ENCODE results near the gene PHKA2.

Gene PHKA2

DNA sequence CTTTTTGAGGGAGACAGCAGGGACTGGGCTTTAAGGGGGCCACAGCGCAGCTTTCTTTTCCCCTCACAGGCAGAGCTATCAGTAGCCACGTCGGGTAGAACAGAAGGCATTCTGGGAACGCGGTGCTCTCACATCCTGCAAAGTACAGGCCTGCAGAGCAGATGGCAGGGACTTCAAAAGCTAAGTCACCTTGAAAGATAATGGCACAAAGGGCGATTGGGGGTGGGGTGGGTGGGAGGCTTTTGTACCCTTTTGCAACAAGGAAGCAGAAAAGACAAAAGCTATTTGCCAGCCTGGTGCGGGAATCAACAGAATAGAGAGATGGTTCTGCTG is 93.9 kb downstream of the PHKA2 start:
- Histone ChIP-seq H3K4me1 (peaks cover 8% of the 10 kb centered on the region), H3K4me3 (ENCODE audit: low read depth, low read length) (no peak overlapping the region), H3K36me3 (peaks cover 47% of the 10 kb centered on the region), H3K9me3 (no peaks in the 10 kb centered on the region), H3K27me3 (no peaks in the 10 kb centered on the region)
- TF ChIP-seq, protein P1, sequence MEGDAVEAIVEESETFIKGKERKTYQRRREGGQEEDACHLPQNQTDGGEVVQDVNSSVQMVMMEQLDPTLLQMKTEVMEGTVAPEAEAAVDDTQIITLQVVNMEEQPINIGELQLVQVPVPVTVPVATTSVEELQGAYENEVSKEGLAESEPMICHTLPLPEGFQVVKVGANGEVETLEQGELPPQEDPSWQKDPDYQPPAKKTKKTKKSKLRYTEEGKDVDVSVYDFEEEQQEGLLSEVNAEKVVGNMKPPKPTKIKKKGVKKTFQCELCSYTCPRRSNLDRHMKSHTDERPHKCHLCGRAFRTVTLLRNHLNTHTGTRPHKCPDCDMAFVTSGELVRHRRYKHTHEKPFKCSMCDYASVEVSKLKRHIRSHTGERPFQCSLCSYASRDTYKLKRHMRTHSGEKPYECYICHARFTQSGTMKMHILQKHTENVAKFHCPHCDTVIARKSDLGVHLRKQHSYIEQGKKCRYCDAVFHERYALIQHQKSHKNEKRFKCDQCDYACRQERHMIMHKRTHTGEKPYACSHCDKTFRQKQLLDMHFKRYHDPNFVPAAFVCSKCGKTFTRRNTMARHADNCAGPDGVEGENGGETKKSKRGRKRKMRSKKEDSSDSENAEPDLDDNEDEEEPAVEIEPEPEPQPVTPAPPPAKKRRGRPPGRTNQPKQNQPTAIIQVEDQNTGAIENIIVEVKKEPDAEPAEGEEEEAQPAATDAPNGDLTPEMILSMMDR (IDR thresholded peaks at IDR 0.05; ENCODE audit: low read depth, low read length) = no peak
- no peak for DNase-seq

DNA sequence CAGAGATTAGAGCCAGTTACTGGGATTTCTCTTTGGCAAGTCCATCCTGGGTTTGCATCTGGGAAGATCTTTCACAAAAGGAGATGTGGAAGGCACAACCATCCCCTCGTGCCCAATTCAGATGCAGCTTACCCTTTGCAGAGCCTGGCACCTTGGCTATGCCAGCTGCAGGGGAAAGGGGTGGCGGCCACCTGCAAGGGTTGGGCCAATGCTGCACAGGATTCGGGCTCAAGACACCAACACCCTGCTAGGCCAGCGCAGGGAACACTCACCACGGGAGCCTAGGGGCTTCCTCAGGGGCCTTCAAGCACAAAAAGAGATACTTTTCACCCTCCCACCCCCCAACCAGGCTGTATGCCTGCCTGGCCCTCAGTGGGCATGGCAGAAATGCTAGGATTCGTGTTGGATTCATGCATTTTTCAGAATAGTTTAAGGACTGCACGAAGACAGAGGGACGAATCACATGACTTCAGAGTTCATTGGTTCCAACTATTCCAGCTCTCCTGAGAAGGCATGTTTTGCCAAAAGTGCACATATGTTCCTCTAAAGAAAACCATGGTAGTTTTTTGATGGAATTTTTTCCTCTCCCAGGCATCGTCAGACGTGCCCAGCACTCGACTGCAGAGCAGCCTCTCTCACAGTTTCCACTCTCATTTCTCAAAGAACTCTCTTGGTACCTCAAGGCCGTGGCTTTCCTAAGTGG is 94.4 kb downstream of the PHKA2 start:
- Histone ChIP-seq H3K36me3 (peaks cover 45% of the 10 kb centered on the region), H3K9me3 (no peaks in the 10 kb centered on the region), H3K27me3 (no peaks in the 10 kb centered on the region), H3K4me3 (ENCODE audit: low read depth, low read length) (no peak overlapping the region), H3K4me1 (peaks cover 8% of the 10 kb centered on the region)
- no peak for DNase-seq
- TF ChIP-seq, protein P1 (IDR thresholded peaks at IDR 0.05; ENCODE audit: low read depth, low read length) = no peak

DNA sequence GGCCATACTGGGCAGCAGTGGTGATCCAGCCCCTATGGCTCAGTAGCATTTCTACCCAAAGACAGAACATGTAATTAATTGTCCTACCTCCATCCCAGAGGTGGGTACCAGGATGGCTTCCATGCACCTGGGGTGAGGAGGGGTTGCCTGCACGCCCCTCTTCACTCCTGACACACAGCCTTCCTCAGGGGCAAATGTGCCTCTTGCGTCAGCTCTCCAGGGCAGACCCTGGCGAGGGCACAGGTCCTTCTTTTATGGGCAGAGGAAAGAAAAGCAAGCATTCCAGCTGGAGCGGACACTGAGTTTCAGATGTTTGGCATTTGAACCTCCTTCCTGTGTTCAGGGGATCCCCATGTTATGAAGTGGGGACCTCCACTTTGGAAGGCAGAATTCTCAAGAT is 95.6 kb downstream of the PHKA2 start:
- Histone ChIP-seq H3K36me3 (peaks cover 44% of the 10 kb centered on the region), H3K9me3 (no peaks in the 10 kb centered on the region), H3K4me3 (ENCODE audit: low read depth, low read length) (no peak overlapping the region), H3K4me1 (peaks cover 8% of the 10 kb centered on the region), H3K27me3 (no peaks in the 10 kb centered on the region)
- DNase-seq = no peak
- TF ChIP-seq, protein P1 (IDR thresholded peaks at IDR 0.05; ENCODE audit: low read depth, low read length) = no peak

DNA sequence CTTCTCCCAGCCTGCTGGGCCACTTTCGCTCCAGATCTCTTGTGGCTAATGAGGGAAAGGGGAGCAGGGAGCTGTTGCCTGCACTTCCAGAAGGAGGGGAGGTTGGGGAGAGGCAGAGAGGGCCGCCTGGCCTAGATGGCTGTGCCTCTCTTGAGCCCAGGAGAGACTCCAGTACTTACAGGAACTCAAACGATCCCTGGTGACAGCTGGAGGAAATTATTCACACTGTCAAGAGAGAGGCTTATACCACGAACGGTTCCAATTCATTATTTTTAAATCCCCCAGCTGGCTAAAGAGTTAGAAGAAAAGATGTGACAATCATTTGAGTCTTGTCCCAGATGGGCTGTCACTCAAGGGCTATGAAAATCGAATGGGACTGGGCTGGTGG is 96.1 kb downstream of the PHKA2 start:
- TF ChIP-seq, protein P1 (IDR thresholded peaks at IDR 0.05; ENCODE audit: low read depth, low read length) = no peak
- no peak for DNase-seq
- no peaks in the 10 kb centered on the region for H3K27me3 ChIP-seq
- H3K9me3 ChIP-seq = no peaks in the 10 kb centered on the region
- H3K4me1 ChIP-seq = peaks cover 8% of the 10 kb centered on the region
- H3K4me3 ChIP-seq (ENCODE audit: low read depth, low read length) = no peak overlapping the region
- peaks cover 39% of the 10 kb centered on the region for H3K36me3 ChIP-seq

DNA sequence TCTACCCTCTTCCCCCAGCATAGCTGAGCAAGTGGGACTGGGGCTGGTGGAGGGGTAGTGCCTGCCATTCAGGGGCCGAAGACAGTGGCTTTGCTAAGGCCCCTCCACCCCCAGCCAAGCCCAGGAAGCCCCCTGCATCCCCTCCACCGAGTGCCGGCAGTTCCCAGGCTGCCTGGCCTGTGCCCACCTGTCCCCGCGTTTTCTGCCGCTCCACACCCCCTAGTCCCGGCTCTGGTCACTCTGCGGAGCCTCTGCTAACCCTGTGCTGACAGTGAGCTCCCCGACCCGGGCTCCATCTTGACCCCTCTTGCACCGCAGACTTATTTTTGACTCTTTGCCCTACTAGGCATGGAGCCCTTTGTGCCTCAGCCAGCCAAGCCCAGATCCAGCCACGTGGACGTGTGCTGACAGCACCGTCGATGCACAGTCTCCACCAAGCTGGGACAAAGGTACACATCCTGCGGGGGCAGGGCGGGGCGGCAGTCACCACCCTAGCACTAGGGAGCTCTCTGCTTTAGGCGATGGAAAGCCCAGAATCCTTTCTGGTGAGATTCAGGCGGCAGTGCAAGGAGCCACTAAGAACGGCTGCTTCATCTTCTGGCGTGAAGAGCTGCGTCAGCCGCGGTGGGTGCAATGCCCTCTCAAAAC is 96.6 kb downstream of the PHKA2 start:
- TF ChIP-seq, protein P1 (IDR thresholded peaks at IDR 0.05; ENCODE audit: low read depth, low read length) = no peak
- Histone ChIP-seq H3K4me1 (peaks cover 8% of the 10 kb centered on the region), H3K9me3 (no peaks in the 10 kb centered on the region), H3K36me3 (peaks cover 37% of the 10 kb centered on the region), H3K4me3 (ENCODE audit: low read depth, low read length) (no peak overlapping the region), H3K27me3 (no peaks in the 10 kb centered on the region)
- DNase-seq = no peak

All from BE2C (cell line).